K562 (cell line): Measurements from ENCODE around the gene ATP6V0A4. TPM values are rescaled to one million over a fixed set of nuclear protein-coding genes. Genes with fewer than 3 reads are reported as not detected.
"Not testable (repeated sequence)": the region's sequence is repeated elsewhere in the genome, so short reads cannot be mapped to it uniquely, and the experiment has no call there.

Experiments
- ATAC-seq: fragments of 200-7000 bp; cut with Tn5 transposase; 3 replicates; pipeline ENCODE4 v1.9.1; 2020; ENCODE audit warnings: moderate library complexity
- BruUV-seq: library from RNA; stranded (reverse); fragments of 400-500 nt; replicated peaks from 2 replicates; lab custom pipeline; 2021; lab: Mats Ljungman, UMichigan
- CTCF ChIA-PET: fragments of 300-600 bp; formaldehyde crosslinking; extraction: SDS; loops from one replicate; lab custom pipeline; 2021; ENCODE audit warnings: low intra/inter-chr PET ratio; lab: Yijun Ruan, JAX
- POLR2A ChIA-PET: fragments of 300-600, 350-650 bp; sonication (Branson Sonifier 250); formaldehyde crosslinking; extraction: SDS; loops from one replicate; lab custom pipeline; 2021; ENCODE audit warnings: antibody characterized with exemption, inconsistent platforms; lab: Yijun Ruan, JAX
- DNase-seq, 4 experiments: peaks; one replicate each; pipeline versions ENCODE4 v3.0.0 to v3.0.0-alpha.2; 2011 to 2018; ENCODE audit warnings: low spot score in 3 of 4, mixed read lengths in 3 of 4; ENCODE audit errors: extremely low read depth in 1 of 4
- FAIRE-seq: peaks from 2 replicates; lab custom pipeline; 2011; peaks lifted over from hg19 to GRCh38; lab: Jason Lieb, UNC
- H2AFZ ChIP-seq: 2 replicates; pipeline ENCODE4 v1.6.0; 2011; ENCODE audit warnings: low read depth, low read length, control low read depth, inconsistent platforms
- H3K27ac ChIP-seq: fragments of 200-600 bp; 3 replicates; pipeline ENCODE4 v1.8.0; 2011; ENCODE audit warnings: low read depth, mild to moderate bottlenecking, control low read depth, inconsistent platforms, low read length, moderate library complexity, mixed read lengths; ENCODE audit errors: extremely low read depth
- H3K27me3 ChIP-seq, 2 experiments: fragments of 300-600 bp in 1 of 2; 2 replicates in 1 of 2; 3 replicates in 1 of 2; pipeline versions ENCODE4 v1.6.0 to v1.8.0; 2011; ENCODE audit warnings: inconsistent platforms in 2 of 2, low read length in 2 of 2, mild to moderate bottlenecking in 1 of 2, mixed read lengths in 1 of 2, moderate library complexity in 1 of 2; ENCODE audit not compliant: control insufficient read depth in 2 of 2, insufficient read depth in 2 of 2
- H3K36me3 ChIP-seq: fragments of 300-600 bp; 3 replicates; pipeline ENCODE4 v1.8.0; 2011; ENCODE audit warnings: mild to moderate bottlenecking, low read length, inconsistent platforms; ENCODE audit not compliant: control insufficient read depth, insufficient read depth
- H3K4me1 ChIP-seq, 2 experiments: fragments of 200-600 bp in 1 of 2; replicated peaks in 1 of 2; 2 replicates in 1 of 2; 3 replicates in 1 of 2; pipeline versions ENCODE4 v1.5.1 to v1.8.0; 2011; ENCODE audit warnings: inconsistent platforms in 2 of 2, low read length in 2 of 2, mild to moderate bottlenecking in 1 of 2, mixed read lengths in 1 of 2, moderate library complexity in 1 of 2; ENCODE audit not compliant: control insufficient read depth in 2 of 2, insufficient read depth in 2 of 2
- H3K4me2 ChIP-seq: 2 replicates; pipeline ENCODE4 v1.6.1; 2011; ENCODE audit warnings: low read length, control low read depth, inconsistent platforms, mixed read lengths; ENCODE audit not compliant: insufficient read depth
- H3K4me3 ChIP-seq: fragments of 200-600 bp; sonication (generic), shearing (Covaris generic); 2 replicates; pipeline ENCODE4 v1.5.1; 2016; ENCODE audit warnings: control low read depth, inconsistent platforms
- H3K79me2 ChIP-seq: fragments of 200-600 bp; 3 replicates; pipeline ENCODE4 v1.8.0; 2011; ENCODE audit warnings: low read length, inconsistent platforms; ENCODE audit not compliant: control insufficient read depth, insufficient read depth
- H3K9ac ChIP-seq, 2 experiments: 2 replicates each; pipeline versions ENCODE4 v1.6.0 to v1.6.1; 2011; ENCODE audit warnings: low read depth in 2 of 2, low read length in 2 of 2, control low read depth in 1 of 2, inconsistent platforms in 1 of 2, mild to moderate bottlenecking in 1 of 2, mixed read lengths in 1 of 2; ENCODE audit not compliant: insufficient read depth in 1 of 2
- H3K9me1 ChIP-seq: one replicate; pipeline ENCODE4 v1.6.0; 2011; ENCODE audit warnings: inconsistent platforms, mild to moderate bottlenecking, low read length, moderate library complexity; ENCODE audit not compliant: control insufficient read depth, insufficient read depth
- H3K9me3 ChIP-seq: replicated peaks from 2 replicates; pipeline ENCODE4 v1.5.1; 2011; ENCODE audit warnings: low read depth, low read length, inconsistent platforms; ENCODE audit not compliant: control insufficient read depth, insufficient read depth
- H4K20me1 ChIP-seq: replicated peaks from 2 replicates; pipeline ENCODE4 v1.6.1; 2011; ENCODE audit warnings: low read length, inconsistent platforms, mixed read lengths; ENCODE audit not compliant: control insufficient read depth, insufficient read depth
- FUS ChIP-seq: fragments of 200-400 bp; formaldehyde crosslinking; optimal IDR thresholded peaks from 2 replicates; pipeline ENCODE3; 2017; ENCODE audit warnings: low read depth, low read length
- ZNF146 ChIP-seq: IDR thresholded peaks from one replicate; pipeline ENCODE4 v1.6.1; 2018; ENCODE audit warnings: missing compliant biosample characterization; ENCODE audit not compliant: unreplicated experiment
- ZNF445 ChIP-seq: fragments of 250-450 bp; sonication (Bioruptor Pico); IDR thresholded peaks from 2 replicates; pipeline ENCODE4 v1.4.0; 2020; ENCODE audit warnings: low read depth, mild to moderate bottlenecking, moderate library complexity
- WGBS: fragments of 100-300 bp; shearing (Covaris generic); methylation state at CpG from one replicate; pipeline ENCODE4 v1.1.6; 2016; ENCODE audit warnings: low coverage, mixed read lengths; ENCODE audit not compliant: insufficient coverage; ENCODE audit errors: missing lambda C conversion rate; 5-methylcytosine and 5-hydroxymethylcytosine counted together
- in situ Hi-C: fragments of 300-500 bp; cut with MboI; formaldehyde crosslinking; loops from 4 replicates; pipeline ENCODE4 v1.15.0; 2018; ENCODE audit warnings: inconsistent platforms, mixed read lengths
- intact Hi-C: fragments of 100-400 bp; cut with micrococcal nuclease; formaldehyde crosslinking; loops from 2 replicates; pipeline ENCODE4 v1.14.2; 2022
- polyA plus RNA-seq, 8 experiments: library from polyadenylated mRNA; depleted of rRNA in 4 of 8; stranded (reverse) in 5 of 8; unstranded in 3 of 8; fragments of >200 nt; fragmentation: Nextera tagmentation in 2 of 8; fragmentation: Illumina TruSeq in 1 of 8; extraction: Ambion mirVana in 2 of 8; extraction: Trizol in 1 of 8; gene quantifications; 2 replicates each; pipeline versions ENCODE4 v1.2.1 to v1.2.3, GENCODE V29; 2011 to 2014; ENCODE audit warnings: inconsistent platforms in 1 of 8, missing spikeins in 1 of 8
- total RNA-seq, 7 experiments: library from RNA; depleted of rRNA in 6 of 7; stranded (reverse); fragments of >200 nt in 6 of 7; fragmentation: Illumina TruSeq in 2 of 7; extraction: Trizol in 2 of 7; gene quantifications; 2 replicates each; pipeline versions ENCODE4 v1.2.1 to v1.2.3, GENCODE V29; 2011 to 2021; ENCODE audit warnings: low replicate concordance in 1 of 7
- TF ChIP-seq, protein P1 (sequence below): fragments of 250-450 bp; sonication (Bioruptor Pico); IDR thresholded peaks from 2 replicates; pipeline ENCODE4 v1.8.0; 2021; ENCODE audit warnings: moderate library complexity, mild to moderate bottlenecking, inconsistent platforms
- TF ChIP-seq, protein P2 (sequence below): IDR thresholded peaks from 2 replicates; pipeline ENCODE4 v1.6.1; 2016; ENCODE audit warnings: missing genetic modification characterization, missing compliant biosample characterization

Gene ATP6V0A4
- total and polyA plus RNA-seq, 9 of the 15 experiments (the other 6 are each of a cell fraction or from before 2014, with no cell fraction given), result 0.03 TPM; not detected in 8

DNA sequence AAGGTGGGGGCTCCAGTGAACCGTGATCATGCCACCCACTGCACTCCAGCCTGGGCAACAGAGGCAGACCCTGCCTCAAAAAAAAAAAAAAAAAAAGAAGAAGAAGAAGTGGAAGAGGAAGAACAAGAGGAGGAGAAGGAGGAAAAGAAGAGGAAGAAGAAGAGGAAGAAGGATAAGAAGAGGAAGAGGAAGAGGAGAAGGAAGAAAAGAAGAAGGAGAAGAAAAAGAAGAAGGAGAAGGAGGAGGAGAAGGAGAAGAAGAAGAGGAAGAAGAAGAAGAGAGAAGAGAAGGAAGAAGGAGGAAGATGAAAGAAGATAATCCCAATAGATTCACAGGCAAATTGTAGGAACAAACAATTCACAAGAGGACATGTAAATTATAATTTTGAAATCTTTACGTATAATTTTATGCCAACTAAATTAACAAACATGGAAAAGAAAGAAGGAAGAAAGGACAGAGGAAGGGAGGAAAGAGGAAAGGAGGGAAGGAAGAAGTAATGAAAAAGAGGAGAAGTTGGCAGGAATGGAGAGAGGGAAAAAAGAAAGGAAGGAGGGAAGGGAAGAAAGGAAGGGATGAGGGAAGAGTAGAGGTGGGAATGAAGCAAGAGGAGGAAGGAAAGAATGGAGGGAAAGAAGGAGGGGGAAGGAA, 100.3 kb downstream of the ATP6V0A4 start:
- POLR2A ChIA-PET, result no interaction called here
- no peak for DNase-seq

DNA sequence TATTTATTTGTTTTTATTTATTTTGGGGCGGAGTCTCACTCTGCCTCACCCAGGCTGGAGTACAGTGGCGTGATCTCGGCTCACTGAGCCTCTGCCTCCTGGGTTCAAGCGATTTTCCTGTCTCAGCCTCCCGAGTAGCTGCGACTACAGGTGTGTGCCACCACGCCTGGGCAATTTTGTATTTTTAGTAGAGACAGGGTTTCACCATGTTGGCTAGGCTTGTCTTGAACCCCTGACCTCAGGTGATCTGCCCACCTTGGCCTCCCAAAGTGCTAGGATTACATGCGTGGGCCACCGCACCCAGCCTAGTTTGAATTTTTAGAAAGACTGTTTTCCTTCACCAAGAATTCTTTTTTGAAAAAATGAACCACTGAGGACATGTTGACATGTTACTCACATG, 102.2 kb downstream of the ATP6V0A4 start:
- H3K36me3 ChIP-seq, H3K4me2 ChIP-seq, H3K79me2 ChIP-seq, BruUV-seq, H3K4me3 ChIP-seq, H3K9me1 ChIP-seq, CTCF ChIA-PET, POLR2A ChIA-PET, DNase-seq, H3K9ac ChIP-seq, H4K20me1 ChIP-seq, H3K4me1 ChIP-seq, in situ Hi-C loops, intact Hi-C loops, ATAC-seq, FAIRE-seq, H3K9me3 ChIP-seq, H3K27ac ChIP-seq, H2AFZ ChIP-seq: not testable (repeated sequence)
- H3K27me3 ChIP-seq, result peaks cover 15 to 19% of the 10 kb centered on the region in 2 experiments
- WGBS, result 1% methylated on average over 9 of the region's 9 CpGs

More for the DNA sequence above, 100.3 kb downstream of the ATP6V0A4 start:
- Histone ChIP-seq H3K79me2 (no peaks in the 10 kb centered on the region), H3K9ac (no peak overlapping the region), H2AFZ (no peak overlapping the region), H3K27me3 (peaks cover 14 to 30% of the 10 kb centered on the region in 2 experiments; a peak in 4 of 5 replicates), H3K9me3 (no peaks in the 10 kb centered on the region), H3K4me3 (no peak overlapping the region), H3K4me1 (no peaks in the 10 kb centered on the region), H3K27ac (no peak overlapping the region), H3K9me1 (no peaks in the 10 kb centered on the region), H3K36me3 (no peaks in the 10 kb centered on the region), H3K4me2 (no peak overlapping the region), H4K20me1 (no peaks in the 10 kb centered on the region)
- intact Hi-C loops (no loop called here), in situ Hi-C loops (no loop called here)
- TF ChIP-seq, protein P1, sequence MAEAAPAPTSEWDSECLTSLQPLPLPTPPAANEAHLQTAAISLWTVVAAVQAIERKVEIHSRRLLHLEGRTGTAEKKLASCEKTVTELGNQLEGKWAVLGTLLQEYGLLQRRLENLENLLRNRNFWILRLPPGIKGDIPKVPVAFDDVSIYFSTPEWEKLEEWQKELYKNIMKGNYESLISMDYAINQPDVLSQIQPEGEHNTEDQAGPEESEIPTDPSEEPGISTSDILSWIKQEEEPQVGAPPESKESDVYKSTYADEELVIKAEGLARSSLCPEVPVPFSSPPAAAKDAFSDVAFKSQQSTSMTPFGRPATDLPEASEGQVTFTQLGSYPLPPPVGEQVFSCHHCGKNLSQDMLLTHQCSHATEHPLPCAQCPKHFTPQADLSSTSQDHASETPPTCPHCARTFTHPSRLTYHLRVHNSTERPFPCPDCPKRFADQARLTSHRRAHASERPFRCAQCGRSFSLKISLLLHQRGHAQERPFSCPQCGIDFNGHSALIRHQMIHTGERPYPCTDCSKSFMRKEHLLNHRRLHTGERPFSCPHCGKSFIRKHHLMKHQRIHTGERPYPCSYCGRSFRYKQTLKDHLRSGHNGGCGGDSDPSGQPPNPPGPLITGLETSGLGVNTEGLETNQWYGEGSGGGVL (CRISPR knock-in tag), result no peak
- TF ChIP-seq ZNF146 (CRISPR knock-in tag) (no peak), FUS (no peak), ZNF445 (CRISPR knock-in tag) (no peak)
- TF ChIP-seq, protein P2, sequence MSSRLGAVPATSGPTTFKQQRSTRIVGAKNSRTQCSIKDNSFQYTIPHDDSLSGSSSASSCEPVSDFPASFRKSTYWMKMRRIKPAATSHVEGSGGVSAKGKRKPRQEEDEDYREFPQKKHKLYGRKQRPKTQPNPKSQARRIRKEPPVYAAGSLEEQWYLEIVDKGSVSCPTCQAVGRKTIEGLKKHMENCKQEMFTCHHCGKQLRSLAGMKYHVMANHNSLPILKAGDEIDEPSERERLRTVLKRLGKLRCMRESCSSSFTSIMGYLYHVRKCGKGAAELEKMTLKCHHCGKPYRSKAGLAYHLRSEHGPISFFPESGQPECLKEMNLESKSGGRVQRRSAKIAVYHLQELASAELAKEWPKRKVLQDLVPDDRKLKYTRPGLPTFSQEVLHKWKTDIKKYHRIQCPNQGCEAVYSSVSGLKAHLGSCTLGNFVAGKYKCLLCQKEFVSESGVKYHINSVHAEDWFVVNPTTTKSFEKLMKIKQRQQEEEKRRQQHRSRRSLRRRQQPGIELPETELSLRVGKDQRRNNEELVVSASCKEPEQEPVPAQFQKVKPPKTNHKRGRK (tag), result peak; percentile 92
- ATAC-seq (no peak), FAIRE-seq (no peak)
- CTCF ChIA-PET, result no interaction called here
- no TSS peak for BruUV-seq
- WGBS, result 0% methylated on average over 2 of the region's 2 CpGs
